Smooth muscle cell (in vitro differentiated cells): ENCODE measurements around the gene ALK. TPM values are rescaled to one million over a fixed set of nuclear protein-coding genes. Genes with fewer than 3 reads are reported as not detected.

ENCODE experiments used
- DNase-seq: peaks from one replicate; lab custom pipeline; 2025; ENCODE audit not compliant: unreplicated experiment; lab: John Stamatoyannopoulos, UW
- H2AFZ ChIP-seq: fragments of 200-600 bp; sonication (generic); 2 replicates; pipeline ENCODE4 v1.6.0; 2016; ENCODE audit warnings: antibody characterized with exemption, low read depth, mild to moderate bottlenecking
- H3F3A ChIP-seq: fragments of 200-600 bp; sonication (generic); 2 replicates; pipeline ENCODE4 v1.6.0; 2017; ENCODE audit warnings: antibody characterized with exemption, low read depth
- H3K27ac ChIP-seq: fragments of 200-600 bp; sonication (generic); 2 replicates; pipeline ENCODE4 v1.5.1; 2016; ENCODE audit warnings: low read depth, mild to moderate bottlenecking
- H3K27me3 ChIP-seq: fragments of 200-600 bp; sonication (generic); 2 replicates; pipeline ENCODE4 v1.6.1; 2016; ENCODE audit warnings: low read depth, mild to moderate bottlenecking
- H3K36me3 ChIP-seq: fragments of 200-600 bp; sonication (generic); 2 replicates; pipeline ENCODE4 v1.5.1; 2016; ENCODE audit warnings: low read depth
- H3K4me1 ChIP-seq: fragments of 200-600 bp; sonication (generic); 2 replicates; pipeline ENCODE4 v1.5.1; 2016; ENCODE audit warnings: low read depth
- H3K4me2 ChIP-seq: fragments of 200-600 bp; sonication (generic); 2 replicates; pipeline ENCODE4 v1.6.0; 2016; ENCODE audit warnings: mild to moderate bottlenecking
- H3K4me3 ChIP-seq: fragments of 200-600 bp; sonication (generic); 2 replicates; pipeline ENCODE4 v1.5.1; 2016; ENCODE audit warnings: mild to moderate bottlenecking
- H3K79me2 ChIP-seq: fragments of 200-600 bp; sonication (generic); 2 replicates; pipeline ENCODE4 v1.6.0; 2016; ENCODE audit warnings: low read depth, mild to moderate bottlenecking
- H3K9ac ChIP-seq: fragments of 200-600 bp; sonication (generic); 2 replicates; pipeline ENCODE4 v1.6.0; 2016; ENCODE audit warnings: low read depth
- H3K9me3 ChIP-seq: fragments of 200-600 bp; sonication (generic); replicated peaks from 2 replicates; pipeline ENCODE4 v1.5.1; 2016; ENCODE audit warnings: low read depth
- H4K20me1 ChIP-seq: fragments of 200-600 bp; sonication (generic); 2 replicates; pipeline ENCODE4 v1.6.0; 2016; ENCODE audit warnings: low read depth
- WGBS: methylation state at CpG from one replicate; pipeline ENCODE4 v1.1.7; 2016; ENCODE audit warnings: low lambda C conversion rate; 5-methylcytosine and 5-hydroxymethylcytosine counted together
- polyA plus RNA-seq: library from polyadenylated mRNA; unstranded; fragments of >200 nt; fragmentation: Nextera tagmentation; extraction: Ambion mirVana; gene quantifications from 2 replicates; pipeline ENCODE4 v1.2.1, GENCODE V29; 2016
- total RNA-seq: library from RNA; depleted of rRNA; stranded (reverse); fragments of >200 nt; gene quantifications from 2 replicates; pipeline ENCODE4 v1.2.3, GENCODE V29; 2014
- TF ChIP-seq, protein P1 (sequence below): fragments of 200-600 bp; sonication (generic); IDR thresholded peaks from 2 replicates; pipeline ENCODE4 v1.5.1; 2017; ENCODE audit warnings: borderline replicate concordance, mild to moderate bottlenecking, antibody characterized with exemption; ENCODE audit not compliant: insufficient read depth, poor library complexity, severe bottlenecking

The ALK gene
- total and polyA plus RNA-seq, 2 experiments from 2014 or later = 0.13 to 0.19 TPM

GRCh38 chr2:29719639-29720038 lies 201.7 kb downstream of the ALK start:
- DNase-seq = no peak
- H3K4me2 ChIP-seq = no peak overlapping the region
- H4K20me1 ChIP-seq = no peaks in the 10 kb centered on the region
- H3K79me2 ChIP-seq = no peaks in the 10 kb centered on the region
- H3K27me3 ChIP-seq = peaks cover 6% of the 10 kb centered on the region
- H2AFZ ChIP-seq = no peak overlapping the region
- H3K4me3 ChIP-seq = no peak overlapping the region
- no peak overlapping the region for H3K9ac ChIP-seq
- H3K9me3 ChIP-seq = no peaks in the 10 kb centered on the region
- 82% methylated on average over 3 of the region's 3 CpGs for WGBS
- no peak overlapping the region for H3K27ac ChIP-seq
- peaks cover 11% of the 10 kb centered on the region for H3K4me1 ChIP-seq
- H3K36me3 ChIP-seq = no peaks in the 10 kb centered on the region
- TF ChIP-seq, protein P1, sequence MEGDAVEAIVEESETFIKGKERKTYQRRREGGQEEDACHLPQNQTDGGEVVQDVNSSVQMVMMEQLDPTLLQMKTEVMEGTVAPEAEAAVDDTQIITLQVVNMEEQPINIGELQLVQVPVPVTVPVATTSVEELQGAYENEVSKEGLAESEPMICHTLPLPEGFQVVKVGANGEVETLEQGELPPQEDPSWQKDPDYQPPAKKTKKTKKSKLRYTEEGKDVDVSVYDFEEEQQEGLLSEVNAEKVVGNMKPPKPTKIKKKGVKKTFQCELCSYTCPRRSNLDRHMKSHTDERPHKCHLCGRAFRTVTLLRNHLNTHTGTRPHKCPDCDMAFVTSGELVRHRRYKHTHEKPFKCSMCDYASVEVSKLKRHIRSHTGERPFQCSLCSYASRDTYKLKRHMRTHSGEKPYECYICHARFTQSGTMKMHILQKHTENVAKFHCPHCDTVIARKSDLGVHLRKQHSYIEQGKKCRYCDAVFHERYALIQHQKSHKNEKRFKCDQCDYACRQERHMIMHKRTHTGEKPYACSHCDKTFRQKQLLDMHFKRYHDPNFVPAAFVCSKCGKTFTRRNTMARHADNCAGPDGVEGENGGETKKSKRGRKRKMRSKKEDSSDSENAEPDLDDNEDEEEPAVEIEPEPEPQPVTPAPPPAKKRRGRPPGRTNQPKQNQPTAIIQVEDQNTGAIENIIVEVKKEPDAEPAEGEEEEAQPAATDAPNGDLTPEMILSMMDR = no peak
- no peaks in the 10 kb centered on the region for H3F3A ChIP-seq

- no peak overlapping the region for H3K4me2 ChIP-seq
- H3K9ac ChIP-seq = no peak overlapping the region
- no peaks in the 10 kb centered on the region for H3K36me3 ChIP-seq
- H3F3A ChIP-seq = no peaks in the 10 kb centered on the region
- peaks cover 11% of the 10 kb centered on the region for H3K4me1 ChIP-seq
- no peak overlapping the region for H3K27ac ChIP-seq
- DNase-seq = no peak
- 79% methylated on average over 5 of the region's 5 CpGs for WGBS
- TF ChIP-seq, protein P1 = no peak
- no peaks in the 10 kb centered on the region for H4K20me1 ChIP-seq
- peaks cover 6% of the 10 kb centered on the region for H3K27me3 ChIP-seq
- H3K79me2 ChIP-seq = no peaks in the 10 kb centered on the region
- no peaks in the 10 kb centered on the region for H3K9me3 ChIP-seq
- H3K4me3 ChIP-seq = no peak overlapping the region
- H2AFZ ChIP-seq = no peak overlapping the region
These were observed 203.2 kb downstream of the ALK start for GRCh38 chr2:29718076-29718686.

- Histone ChIP-seq H3K36me3 (no peaks in the 10 kb centered on the region), H3K27me3 (no peaks in the 10 kb centered on the region), H2AFZ (no peak overlapping the region), H3F3A (no peaks in the 10 kb centered on the region), H3K9me3 (no peaks in the 10 kb centered on the region), H3K27ac (no peak overlapping the region), H3K9ac (no peak overlapping the region), H3K79me2 (no peaks in the 10 kb centered on the region), H3K4me3 (no peak overlapping the region), H3K4me1 (peaks cover 11% of the 10 kb centered on the region), H3K4me2 (no peak overlapping the region), H4K20me1 (no peaks in the 10 kb centered on the region)
- TF ChIP-seq, protein P1 = no peak
- DNase-seq = no peak
- WGBS = 84% methylated on average over 3 of the region's 3 CpGs
These were observed 205.7 kb downstream of the ALK start for GRCh38 chr2:29715655-29716054.

DNA sequence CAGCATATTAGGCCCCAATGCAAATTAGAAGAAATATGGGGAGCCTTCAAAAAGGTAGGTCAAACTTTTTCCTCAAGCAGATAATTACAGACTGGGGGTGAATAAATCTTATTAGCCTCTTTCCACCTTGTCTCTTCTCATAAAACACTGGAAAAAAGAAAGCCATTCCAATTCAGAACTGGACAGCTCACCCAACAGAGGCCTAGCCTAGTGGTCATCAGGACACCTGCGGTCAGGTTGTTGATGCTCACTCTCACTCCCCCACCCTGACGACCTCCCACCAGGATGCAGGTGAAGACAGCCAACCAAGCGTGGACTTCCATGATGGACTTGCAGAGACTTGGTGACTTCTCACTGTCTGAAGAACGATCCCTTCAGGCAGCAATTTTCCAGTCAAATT lies 207.1 kb downstream of the ALK start:
- Histone ChIP-seq H3F3A (no peaks in the 10 kb centered on the region), H3K27me3 (no peaks in the 10 kb centered on the region), H3K9me3 (no peaks in the 10 kb centered on the region), H3K79me2 (no peaks in the 10 kb centered on the region), H3K9ac (no peak overlapping the region), H3K4me1 (peaks cover 8% of the 10 kb centered on the region), H4K20me1 (no peaks in the 10 kb centered on the region), H3K36me3 (no peaks in the 10 kb centered on the region), H3K27ac (no peak overlapping the region), H3K4me2 (no peak overlapping the region), H2AFZ (no peak overlapping the region), H3K4me3 (no peak overlapping the region)
- no peak for DNase-seq
- 93% methylated on average over 4 of the region's 4 CpGs for WGBS
- TF ChIP-seq, protein P1 = no peak
